ENCODE measurements around the gene RAE1.

RAE1 gene

GRCh38 chr20:57312138-57312537 lies 38.9 kb upstream of the RAE1 start:
- H3K4me3 ChIP-seq (ENCODE audit: control insufficient read depth, low read depth, low read length), result no peak overlapping the region
- TF ChIP-seq CTCF (IDR thresholded peaks at IDR 0.05; ENCODE audit: control insufficient read depth, insufficient read depth, low read depth, low read length, missing control alignments), result no peak
- no peak for DNase-seq (ENCODE audit: low read depth)

GRCh38 chr20:57313230-57313629 lies 37.8 kb upstream of the RAE1 start:
- no peak for TF ChIP-seq CTCF (IDR thresholded peaks at IDR 0.05; ENCODE audit: control insufficient read depth, insufficient read depth, low read depth, low read length, missing control alignments)
- H3K4me3 ChIP-seq (ENCODE audit: control insufficient read depth, low read depth, low read length), result no peak overlapping the region
- no peak for DNase-seq (ENCODE audit: low read depth)

- TF ChIP-seq CTCF (IDR thresholded peaks at IDR 0.05; ENCODE audit: control insufficient read depth, insufficient read depth, low read depth, low read length, missing control alignments), result no peak
- H3K4me3 ChIP-seq (ENCODE audit: control insufficient read depth, low read depth, low read length), result no peak overlapping the region
- DNase-seq (ENCODE audit: low read depth), result no peak
Measured at GRCh38 chr20:57313951-57314350, 37.1 kb upstream of the RAE1 start.

GRCh38 chr20:57315083-57315975 lies 35.7 kb upstream of the RAE1 start:
- no peak overlapping the region for H3K4me3 ChIP-seq (ENCODE audit: control insufficient read depth, low read depth, low read length)
- no peak for DNase-seq (ENCODE audit: low read depth)

GRCh38 chr20:57315976-57316480 lies 35.0 kb upstream of the RAE1 start:
- DNase-seq (ENCODE audit: low read depth), result no peak
- TF ChIP-seq CTCF (IDR thresholded peaks at IDR 0.05; ENCODE audit: control insufficient read depth, insufficient read depth, low read depth, low read length, missing control alignments), result no peak
- H3K4me3 ChIP-seq (ENCODE audit: control insufficient read depth, low read depth, low read length), result no peak overlapping the region

More at GRCh38 chr20:57315083-57315975, 35.7 kb upstream of the RAE1 start:
- no peak for TF ChIP-seq CTCF (IDR thresholded peaks at IDR 0.05; ENCODE audit: control insufficient read depth, insufficient read depth, low read depth, low read length, missing control alignments)

GRCh38 chr20:57316795-57317201 lies 34.3 kb upstream of the RAE1 start:
- H3K4me3 ChIP-seq (ENCODE audit: control insufficient read depth, low read depth, low read length), result no peak overlapping the region
- DNase-seq (ENCODE audit: low read depth), result no peak
- no peak for TF ChIP-seq CTCF (IDR thresholded peaks at IDR 0.05; ENCODE audit: control insufficient read depth, insufficient read depth, low read depth, low read length, missing control alignments)
